GM12874 (cell line): ENCODE results near the gene MLLT11.

ENCODE experiments used
- CTCF ChIP-seq: IDR thresholded peaks from 2 replicates; pipeline ENCODE4 v1.5.1; 2011; ENCODE audit warnings: low read depth, mild to moderate bottlenecking, control low read depth, low read length, moderate library complexity; ENCODE audit not compliant: insufficient read depth

MLLT11 gene

GRCh38 chr1:151106894-151107293 is 46.7 kb downstream of the MLLT11 start:
- no peak for TF ChIP-seq CTCF

- no peak for TF ChIP-seq CTCF
Observed at GRCh38 chr1:151108331-151108730, 48.1 kb downstream of the MLLT11 start.

GRCh38 chr1:151113877-151114276 is 53.7 kb downstream of the MLLT11 start:
- no peak for TF ChIP-seq CTCF
